Lung (tissue), 12 donors: ENCODE measurements around the gene TMEM150A. TPM values are rescaled to one million over a fixed set of nuclear protein-coding genes. Genes with fewer than 3 reads are reported as not detected.

Source experiments
- ATAC-seq: fragments of 200-7000 bp; cut with Tn5 transposase; one replicate; pipeline ENCODE4 v1.9.1; 2020; ENCODE audit warnings: moderate number of reproducible peaks; ENCODE audit not compliant: insufficient read depth, low FRiP score
- DNase-seq, 3 donors: peaks; one replicate each; pipeline ENCODE4 v3.0.0-alpha.2; 2013 to 2017
- H3K27ac ChIP-seq, 2 donors: one replicate each; pipeline ENCODE4 v1.5.1; 2013; ENCODE audit warnings: mild to moderate bottlenecking in 2 of 2, moderate library complexity in 2 of 2, control low read depth in 1 of 2, inconsistent platforms in 1 of 2, low read depth in 1 of 2, low read length in 1 of 2
- H3K27me3 ChIP-seq, 3 donors: one replicate each; pipeline ENCODE4 v1.5.1; 2013; ENCODE audit warnings: low read length in 2 of 3; ENCODE audit not compliant: control insufficient read depth in 3 of 3, insufficient read depth in 3 of 3
- H3K36me3 ChIP-seq, 4 donors: one replicate each; pipeline ENCODE4 v1.5.1; 2013; ENCODE audit warnings: low read length in 4 of 4, mild to moderate bottlenecking in 1 of 4, moderate library complexity in 1 of 4; ENCODE audit not compliant: control insufficient read depth in 4 of 4, insufficient read depth in 4 of 4
- H3K4me1 ChIP-seq, 5 donors: one replicate each; pipeline ENCODE4 v1.5.1; 2013; ENCODE audit warnings: low read length in 5 of 5, mild to moderate bottlenecking in 2 of 5, moderate library complexity in 1 of 5; ENCODE audit not compliant: control insufficient read depth in 5 of 5, insufficient read depth in 5 of 5
- H3K4me3 ChIP-seq: one replicate; pipeline ENCODE4 v1.5.1; 2013; ENCODE audit warnings: mild to moderate bottlenecking, control low read depth, moderate library complexity
- H3K9ac ChIP-seq, 2 donors: one replicate each; pipeline ENCODE4 v1.5.1; 2013; ENCODE audit warnings: low read length in 2 of 2, control low read depth in 1 of 2; ENCODE audit not compliant: insufficient read depth in 1 of 2
- H3K9me3 ChIP-seq, 4 donors: one replicate each; pipeline ENCODE4 v1.5.1; 2013; ENCODE audit warnings: low read length in 3 of 4, mild to moderate bottlenecking in 1 of 4, moderate library complexity in 1 of 4; ENCODE audit not compliant: control insufficient read depth in 4 of 4, insufficient read depth in 3 of 4
- CTCF ChIP-seq: IDR thresholded peaks from 2 replicates; pipeline ENCODE4 v1.5.1; 2012; ENCODE audit warnings: mild to moderate bottlenecking; ENCODE audit errors: control extremely low read depth, extremely low read depth
- WGBS, 2 donors: extraction: QIAGEN DNeasy Blood & Tissue Kit; methylation state at CpG; one replicate each; pipeline ENCODE4 v1.1.7; 2013; 5-methylcytosine and 5-hydroxymethylcytosine counted together
- polyA plus RNA-seq, 2 donors: library from polyadenylated mRNA; stranded (reverse); fragments of 200-250 nt; gene quantifications; one replicate each; pipeline ENCODE4 v1.2.1, GENCODE V29; 2013
- total RNA-seq, 2 donors: library from RNA; depleted of rRNA in 1 of 2; stranded (reverse); fragments of >200 nt in 1 of 2; gene quantifications; one replicate each; pipeline ENCODE4 v1.2.1, GENCODE V29; 2014 to 2021
- donor health status: control.
- donor health status: control.
- donor health status: Bipolar disorder and iron deficiency.
- donor health status: healthy.
- donor health status: DM: yes; HTN: yes; CAD: no.

TMEM150A gene
- total and polyA plus RNA-seq, 4 donors: 10.2 to 48.6 (median 31.8) TPM

- peaks cover 10 to 34% (median 21%) of the 10 kb centered on the region in 5 donors for H3K4me1 ChIP-seq
- H3K27ac ChIP-seq: peak overlapping the region; percentile 71 to 88
- WGBS, 2 donors: 4 to 6% methylated on average over 30 to 36 of the region's 36 CpGs
- no peak for TF ChIP-seq CTCF
- no peaks in the 10 kb centered on the region for H3K27me3 ChIP-seq
- no peaks in the 10 kb centered on the region for H3K9me3 ChIP-seq
- ATAC-seq: peak; percentile 51
- H3K4me3 ChIP-seq: peak overlapping the region; percentile 63
- H3K9ac ChIP-seq: peak overlapping the region in 1 of 2 donors; percentile 49
- DNase-seq: peak in 2 of 3 donors; percentile 21 to 29
- peaks cover 0 to 29% (median 10%) of the 10 kb centered on the region in 4 donors for H3K36me3 ChIP-seq
These were observed 575 bp downstream of the TMEM150A start for GRCh38 chr2:85601771-85602475.

GRCh38 chr2:85600951-85601770, 1.3 kb downstream of the TMEM150A start:
- H3K27me3 ChIP-seq: no peaks in the 10 kb centered on the region
- DNase-seq (no peak), ATAC-seq (no peak)
- WGBS, 2 donors: 74 to 84% methylated on average over 6 of the region's 6 CpGs
- H3K4me1 ChIP-seq: peaks cover 12 to 35% (median 27%) of the 10 kb centered on the region in 5 donors
- H3K27ac ChIP-seq: peak overlapping the region in 1 of 2 donors; percentile 71
- no peak for TF ChIP-seq CTCF
- peaks cover 0 to 33% (median 12%) of the 10 kb centered on the region in 4 donors for H3K36me3 ChIP-seq
- H3K9ac ChIP-seq: no peak overlapping the region
- H3K9me3 ChIP-seq: no peaks in the 10 kb centered on the region
- peak overlapping the region; percentile 63 for H3K4me3 ChIP-seq

- Histone ChIP-seq H3K27me3 (no peaks in the 10 kb centered on the region), H3K27ac (peak overlapping the region in 1 of 2 donors; percentile 7), H3K4me1 (peaks cover 12 to 27% (median 23%) of the 10 kb centered on the region in 5 donors), H3K36me3 (peaks cover 0 to 33% (median 12%) of the 10 kb centered on the region in 4 donors), H3K9me3 (no peaks in the 10 kb centered on the region), H3K9ac (no peak overlapping the region), H3K4me3 (no peak overlapping the region)
- TF ChIP-seq CTCF: no peak
- ATAC-seq (no peak), DNase-seq (no peak)
- 91 to 98% methylated on average over 3 of the region's 3 CpGs for WGBS, 2 donors
These were observed 2.3 kb downstream of the TMEM150A start for GRCh38 chr2:85600235-85600575.
